Progenitor cell of endocrine pancreas (in vitro differentiated cells): ENCODE results near the gene ASRGL1. TPM values are rescaled to one million over a fixed set of nuclear protein-coding genes. Genes with fewer than 3 reads are reported as not detected.
A peak's percentile ranks its signal among the peaks of the same experiment; 100 is the strongest.
"Not testable (repeated sequence)": the region's sequence is repeated elsewhere in the genome, so short reads cannot be mapped to it uniquely, and the experiment has no call there.

Experiments used
- DNase-seq: peaks from one replicate; pipeline ENCODE4 v3.0.0; 2021; ENCODE audit warnings: low spot score; ENCODE audit not compliant: unreplicated experiment
- H3K27ac Mint-ChIP-seq: 2 replicates; pipeline ENCODE4 v1.8.0; 2021; ENCODE audit warnings: mild to moderate bottlenecking, moderate library complexity, mixed read lengths
- H3K27me3 Mint-ChIP-seq: 2 replicates; pipeline ENCODE4 v1.8.0; 2021; ENCODE audit warnings: mixed read lengths
- H3K36me3 Mint-ChIP-seq: 2 replicates; pipeline ENCODE4 v1.8.0; 2022; ENCODE audit warnings: mixed read lengths; ENCODE audit not compliant: insufficient read depth
- H3K4me1 Mint-ChIP-seq: 2 replicates; pipeline ENCODE4 v1.8.0; 2021; ENCODE audit warnings: low read depth, mixed read lengths
- H3K4me3 Mint-ChIP-seq: 2 replicates; pipeline ENCODE4 v1.8.0; 2021; ENCODE audit warnings: low read depth, mild to moderate bottlenecking, moderate library complexity, mixed read lengths
- H3K9me3 Mint-ChIP-seq: 2 replicates; pipeline ENCODE4 v1.8.0; 2021; ENCODE audit warnings: low read depth, mixed read lengths
- CTCF ChIP-seq: fragments of 200-600 bp; sonication (generic); IDR thresholded peaks from one replicate; pipeline ENCODE4 v1.5.0; 2021; ENCODE audit warnings: antibody characterized with exemption, mild to moderate bottlenecking; ENCODE audit not compliant: unreplicated experiment
- total RNA-seq: library from RNA; stranded (reverse); gene quantifications from 2 replicates; pipeline ENCODE4 v1.2.1, GENCODE V29; 2021

Gene ASRGL1
- total RNA-seq, 1 donor from 2014 or later = 41.6 TPM

GRCh38 chr11:62333768-62334167, 3.5 kb upstream of the ASRGL1 start:
- H3K36me3 Mint-ChIP-seq = no peaks in the 10 kb centered on the region
- H3K27me3 Mint-ChIP-seq = peaks cover 27% of the 10 kb centered on the region
- no peak overlapping the region for H3K27ac Mint-ChIP-seq
- H3K4me1 Mint-ChIP-seq = peaks cover 11% of the 10 kb centered on the region
- H3K9me3 Mint-ChIP-seq = no peaks in the 10 kb centered on the region
- DNase-seq = no peak
- no peak for TF ChIP-seq CTCF
- no peak overlapping the region for H3K4me3 Mint-ChIP-seq

DNA sequence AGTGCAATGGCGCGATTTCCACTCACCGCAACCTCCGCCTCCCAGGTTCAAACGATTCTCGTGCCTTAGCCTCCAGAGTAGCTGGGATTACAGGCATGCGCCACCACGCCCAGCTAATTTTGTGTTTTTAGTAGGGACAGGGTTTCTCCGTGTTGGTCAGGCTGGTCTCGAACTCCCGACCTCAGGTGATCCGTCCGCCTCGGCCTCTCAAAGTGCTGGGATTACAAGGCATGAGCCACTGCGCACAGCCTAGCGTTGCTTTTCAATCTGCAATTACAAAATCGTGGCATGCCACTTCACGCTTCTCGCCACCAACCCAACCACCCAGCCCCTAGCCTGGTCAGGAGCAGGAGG, 322 bp upstream of the ASRGL1 start:
- Mint-ChIP-seq H3K27me3 (peaks cover 13% of the 10 kb centered on the region), H3K4me3 (peak overlapping the region; percentile 89), H3K4me1 (peaks cover 27% of the 10 kb centered on the region), H3K27ac (peak overlapping the region; percentile 58)
- H3K36me3 Mint-ChIP-seq, DNase-seq, H3K9me3 Mint-ChIP-seq: not testable (repeated sequence)

DNA sequence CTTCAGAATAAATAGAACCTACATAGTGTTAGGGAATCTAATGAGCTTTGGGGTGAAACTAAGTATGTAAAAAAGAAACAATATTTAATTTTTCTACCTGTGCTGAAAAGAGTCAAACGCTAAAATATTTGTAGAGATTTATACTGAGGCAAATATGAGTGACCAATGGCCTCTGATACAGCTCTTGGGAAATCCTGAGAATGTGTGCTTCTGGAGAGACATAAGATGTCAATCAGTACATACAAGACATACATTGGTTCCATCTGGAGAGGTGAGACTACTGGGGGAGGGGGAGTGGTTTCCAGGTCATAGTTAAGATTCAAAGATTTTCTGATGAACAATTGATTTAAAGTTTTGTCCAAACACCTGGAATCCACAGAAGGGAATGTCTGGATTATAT, 970 bp downstream of the ASRGL1 start:
- H3K4me3 Mint-ChIP-seq = peak overlapping the region; percentile 89
- no peak for DNase-seq
- no peak for TF ChIP-seq CTCF
- H3K4me1 Mint-ChIP-seq = peaks cover 27% of the 10 kb centered on the region
- H3K36me3 Mint-ChIP-seq = peaks cover 3% of the 10 kb centered on the region
- H3K9me3 Mint-ChIP-seq = no peaks in the 10 kb centered on the region
- peaks cover 10% of the 10 kb centered on the region for H3K27me3 Mint-ChIP-seq
- no peak overlapping the region for H3K27ac Mint-ChIP-seq

- Mint-ChIP-seq H3K36me3 (peaks cover 8% of the 10 kb centered on the region), H3K4me3 (no peak overlapping the region), H3K27ac (no peak overlapping the region), H3K4me1 (peaks cover 27% of the 10 kb centered on the region), H3K27me3 (peaks cover 6% of the 10 kb centered on the region), H3K9me3 (no peaks in the 10 kb centered on the region)
- peak; percentile 66 for TF ChIP-seq CTCF
- no peak for DNase-seq
Measured at GRCh38 chr11:62340269-62340901, 3.1 kb downstream of the ASRGL1 start.

GRCh38 chr11:62341588-62341987, 4.3 kb downstream of the ASRGL1 start:
- no peak for DNase-seq
- Mint-ChIP-seq H3K36me3 (peaks cover 8% of the 10 kb centered on the region), H3K27ac (no peak overlapping the region), H3K4me1 (peaks cover 31% of the 10 kb centered on the region), H3K9me3 (no peaks in the 10 kb centered on the region), H3K27me3 (no peaks in the 10 kb centered on the region), H3K4me3 (no peak overlapping the region)
- no peak for TF ChIP-seq CTCF

DNA sequence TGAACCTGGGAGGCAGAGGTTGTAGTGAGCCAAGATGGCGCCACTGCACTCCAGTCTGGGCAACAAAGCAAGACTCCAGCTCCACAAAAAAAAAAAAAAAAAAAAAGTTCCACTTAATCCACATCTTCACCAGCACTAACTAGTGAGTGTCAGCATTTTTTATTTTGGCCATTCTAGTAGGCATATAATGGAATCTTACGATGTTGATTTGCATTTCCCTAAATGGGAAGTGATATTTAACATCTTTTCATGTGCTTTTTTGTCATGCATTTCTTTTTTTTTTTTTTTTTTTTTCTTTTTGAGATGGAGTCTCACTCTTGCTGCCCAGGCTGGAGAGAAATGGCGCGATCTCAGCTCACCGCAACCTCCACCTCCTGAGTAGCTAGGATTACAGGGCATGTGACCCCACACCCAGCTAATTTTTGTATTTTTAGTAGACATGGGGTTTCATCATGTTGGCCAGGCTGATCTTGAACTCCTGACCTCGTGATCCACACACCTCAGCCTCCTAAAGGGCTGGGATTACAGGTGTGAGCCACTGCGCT, 6.5 kb downstream of the ASRGL1 start:
- H3K9me3 Mint-ChIP-seq, H3K27me3 Mint-ChIP-seq, DNase-seq, H3K36me3 Mint-ChIP-seq, H3K27ac Mint-ChIP-seq, H3K4me3 Mint-ChIP-seq: not testable (repeated sequence)
- H3K4me1 Mint-ChIP-seq = peaks cover 28% of the 10 kb centered on the region
